Neural cell (in vitro differentiated cells): Measurements from ENCODE around the gene SYT2.

Experiments
- EZH2 ChIP-seq: fragments of 200-600, 300-800 bp; shearing (Covaris generic), sonication (generic); IDR thresholded peaks from 2 replicates; pipeline ENCODE4 v1.6.1; 2014; ENCODE audit warnings: antibody characterized with exemption, low read length, borderline replicate concordance, mild to moderate bottlenecking; ENCODE audit not compliant: insufficient read depth, poor library complexity, severe bottlenecking
- POLR2AphosphoS5 ChIP-seq: IDR thresholded peaks from 2 replicates; pipeline ENCODE4 v1.6.1; 2012
- RAD21 ChIP-seq: fragments of 450-650 bp; conservative IDR thresholded peaks from 2 replicates; pipeline ENCODE4 v1.6.1; 2014; ENCODE audit warnings: antibody characterized with exemption, mild to moderate bottlenecking, moderate library complexity
- TAF1 ChIP-seq: IDR thresholded peaks from 2 replicates; pipeline ENCODE4 v1.6.1; 2012; ENCODE audit warnings: low read depth
- TF ChIP-seq, protein P1 (sequence below): fragments of 450-650 bp; IDR thresholded peaks from 2 replicates; pipeline ENCODE4 v1.5.1; 2014; ENCODE audit warnings: antibody characterized with exemption, mild to moderate bottlenecking, moderate library complexity; ENCODE audit not compliant: poor library complexity, severe bottlenecking

DNA sequence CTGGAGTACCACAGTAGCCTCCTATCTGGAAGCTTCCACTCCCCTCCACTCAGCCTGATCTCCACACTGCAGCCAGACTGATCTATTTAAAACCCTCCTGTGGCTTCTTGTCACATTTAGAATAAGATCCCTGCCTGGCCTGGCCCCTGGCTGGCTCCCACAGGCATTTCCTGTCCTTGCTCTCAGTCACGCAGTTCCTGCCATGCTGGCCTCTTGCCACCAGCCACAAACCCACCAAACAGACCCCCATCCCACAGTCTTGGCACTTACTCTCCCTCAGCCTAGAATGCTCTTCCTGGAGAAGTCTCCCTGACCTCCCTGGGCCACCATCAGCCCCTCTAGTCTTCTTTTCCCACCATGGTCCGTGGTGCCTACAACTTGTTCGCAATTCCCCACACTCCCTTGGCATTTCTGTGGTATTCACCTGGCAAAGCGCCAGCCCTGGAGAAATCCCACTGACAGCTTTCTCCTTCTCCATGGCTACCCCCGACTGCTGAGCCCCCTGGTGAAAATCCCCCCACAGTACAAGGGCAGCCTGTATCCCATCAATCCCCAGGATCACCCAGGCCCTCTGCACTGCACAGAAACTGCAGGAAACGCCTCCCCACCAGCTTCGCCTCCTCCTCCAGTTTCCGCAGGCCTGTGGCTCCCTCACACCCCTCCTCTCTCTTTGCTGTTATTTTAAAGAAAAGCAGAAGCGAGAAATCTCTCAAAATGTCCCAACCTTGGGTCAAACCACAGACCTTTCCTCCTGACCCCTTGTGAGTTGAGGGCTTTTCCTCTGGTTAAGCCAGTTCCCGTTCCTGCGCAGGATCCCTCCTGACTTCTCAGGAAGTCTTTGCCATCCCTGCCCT lies 94.5 kb downstream of the SYT2 start:
- TF ChIP-seq, protein P1, sequence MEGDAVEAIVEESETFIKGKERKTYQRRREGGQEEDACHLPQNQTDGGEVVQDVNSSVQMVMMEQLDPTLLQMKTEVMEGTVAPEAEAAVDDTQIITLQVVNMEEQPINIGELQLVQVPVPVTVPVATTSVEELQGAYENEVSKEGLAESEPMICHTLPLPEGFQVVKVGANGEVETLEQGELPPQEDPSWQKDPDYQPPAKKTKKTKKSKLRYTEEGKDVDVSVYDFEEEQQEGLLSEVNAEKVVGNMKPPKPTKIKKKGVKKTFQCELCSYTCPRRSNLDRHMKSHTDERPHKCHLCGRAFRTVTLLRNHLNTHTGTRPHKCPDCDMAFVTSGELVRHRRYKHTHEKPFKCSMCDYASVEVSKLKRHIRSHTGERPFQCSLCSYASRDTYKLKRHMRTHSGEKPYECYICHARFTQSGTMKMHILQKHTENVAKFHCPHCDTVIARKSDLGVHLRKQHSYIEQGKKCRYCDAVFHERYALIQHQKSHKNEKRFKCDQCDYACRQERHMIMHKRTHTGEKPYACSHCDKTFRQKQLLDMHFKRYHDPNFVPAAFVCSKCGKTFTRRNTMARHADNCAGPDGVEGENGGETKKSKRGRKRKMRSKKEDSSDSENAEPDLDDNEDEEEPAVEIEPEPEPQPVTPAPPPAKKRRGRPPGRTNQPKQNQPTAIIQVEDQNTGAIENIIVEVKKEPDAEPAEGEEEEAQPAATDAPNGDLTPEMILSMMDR, result no peak
- no peak for TF ChIP-seq RAD21
- no peak for TF ChIP-seq POLR2AphosphoS5
- no peak for TF ChIP-seq TAF1
- TF ChIP-seq EZH2, result no peak
